ENCODE data around the gene REXO1. TPM values are rescaled to one million over a fixed set of nuclear protein-coding genes. Genes with fewer than 3 reads are reported as not detected.

The REXO1 gene
- total RNA-seq, 1 experiment from 2014 or later: 25.8 TPM

- POLR2A ChIA-PET (ENCODE audit: unreplicated experiment): no interaction called here
- H3K79me2 ChIP-seq (ENCODE audit: low read depth): 0 out of 2 replicates have a peak, but pooled peaks cover 5% of the 10 kb centered on the region
- H3K27me3 ChIP-seq (ENCODE audit: insufficient read depth, low read depth): no peaks in the 10 kb centered on the region
- CTCF ChIA-PET: no interaction called here
- H3F3A ChIP-seq (ENCODE audit: insufficient read depth, low read depth): no peaks in the 10 kb centered on the region
- H2AFZ ChIP-seq: no peak overlapping the region
- no peak for TF ChIP-seq EZH2 (IDR thresholded peaks at IDR 0.05; ENCODE audit: low read depth)
- TF ChIP-seq CTCF (conservative IDR thresholded peaks at IDR 0.05): no peak
- no peaks in the 10 kb centered on the region for H3K9me2 ChIP-seq (ENCODE audit: insufficient read depth)
- no peaks in the 10 kb centered on the region for H3K36me3 ChIP-seq (ENCODE audit: low read depth)
- H4K20me1 ChIP-seq (ENCODE audit: insufficient read depth): peaks cover 24% of the 10 kb centered on the region
- H3K4me1 ChIP-seq (replicated peaks; ENCODE audit: insufficient read depth): no peaks in the 10 kb centered on the region
- no peak for DNase-seq
- intact Hi-C loops (cut with micrococcal nuclease; ENCODE audit: unreplicated experiment): no loop called here
- no TSS peak for BruUV-seq (replicated peaks)
- no peak overlapping the region for H3K4me2 ChIP-seq
- no peaks in the 10 kb centered on the region for H3K9me3 ChIP-seq (ENCODE audit: insufficient read depth, low read depth)
- H3K4me3 ChIP-seq: no peak overlapping the region
- H3K27ac ChIP-seq: no peak overlapping the region
Measured at GRCh38 chr19:1833540-1833939, 14.7 kb downstream of the REXO1 start.

GRCh38 chr19:1832046-1832663 lies 16.1 kb downstream of the REXO1 start:
- intact Hi-C loops (cut with micrococcal nuclease; ENCODE audit: unreplicated experiment): no loop called here
- H4K20me1 ChIP-seq (ENCODE audit: insufficient read depth): peaks cover 14% of the 10 kb centered on the region
- no peaks in the 10 kb centered on the region for H3F3A ChIP-seq (ENCODE audit: insufficient read depth, low read depth)
- H3K27me3 ChIP-seq (ENCODE audit: insufficient read depth, low read depth): no peaks in the 10 kb centered on the region
- no peaks in the 10 kb centered on the region for H3K4me1 ChIP-seq (replicated peaks; ENCODE audit: insufficient read depth)
- no peaks in the 10 kb centered on the region for H3K36me3 ChIP-seq (ENCODE audit: low read depth)
- POLR2A ChIA-PET (ENCODE audit: unreplicated experiment): no interaction called here
- no peaks in the 10 kb centered on the region for H3K9me3 ChIP-seq (ENCODE audit: insufficient read depth, low read depth)
- H3K4me2 ChIP-seq: no peak overlapping the region
- no peaks in the 10 kb centered on the region for H3K9me2 ChIP-seq (ENCODE audit: insufficient read depth)
- H2AFZ ChIP-seq: no peak overlapping the region
- DNase-seq: no peak
- H3K4me3 ChIP-seq: no peak overlapping the region
- 0 out of 2 replicates have a peak, but pooled peaks cover 4% of the 10 kb centered on the region for H3K79me2 ChIP-seq (ENCODE audit: low read depth)
- H3K27ac ChIP-seq: no peak overlapping the region
- BruUV-seq (replicated peaks): no TSS peak
- no peak for TF ChIP-seq EZH2 (IDR thresholded peaks at IDR 0.05; ENCODE audit: low read depth)
- no peak for TF ChIP-seq CTCF (conservative IDR thresholded peaks at IDR 0.05)
- CTCF ChIA-PET: no interaction called here

GRCh38 chr19:1830978-1831377 lies 17.3 kb downstream of the REXO1 start:
- intact Hi-C loops (cut with micrococcal nuclease; ENCODE audit: unreplicated experiment): no loop called here
- no peaks in the 10 kb centered on the region for H3K36me3 ChIP-seq (ENCODE audit: low read depth)
- ChIA-PET POLR2A (ENCODE audit: unreplicated experiment) (no interaction called here), CTCF (no interaction called here)
- no peaks in the 10 kb centered on the region for H3K27me3 ChIP-seq (ENCODE audit: insufficient read depth, low read depth)
- no peak overlapping the region for H3K27ac ChIP-seq
- H3K9me2 ChIP-seq (ENCODE audit: insufficient read depth): no peaks in the 10 kb centered on the region
- no peak overlapping the region for H3K4me2 ChIP-seq
- H4K20me1 ChIP-seq (ENCODE audit: insufficient read depth): peaks cover 4% of the 10 kb centered on the region
- DNase-seq: no peak
- no peaks in the 10 kb centered on the region for H3K9me3 ChIP-seq (ENCODE audit: insufficient read depth, low read depth)
- TF ChIP-seq CTCF (conservative IDR thresholded peaks at IDR 0.05) (no peak), EZH2 (IDR thresholded peaks at IDR 0.05; ENCODE audit: low read depth) (no peak)
- H3F3A ChIP-seq (ENCODE audit: insufficient read depth, low read depth): no peaks in the 10 kb centered on the region
- H3K4me3 ChIP-seq: no peak overlapping the region
- no peaks in the 10 kb centered on the region for H3K4me1 ChIP-seq (replicated peaks; ENCODE audit: insufficient read depth)
- no peak overlapping the region for H2AFZ ChIP-seq
- no peaks in the 10 kb centered on the region for H3K79me2 ChIP-seq (ENCODE audit: low read depth)
- BruUV-seq (replicated peaks): no TSS peak

Measured in PC-9 (cell line).